ENCODE results near the gene SPOPL.
"Not testable (repeated sequence)": the region's sequence is repeated elsewhere in the genome, so short reads cannot be mapped to it uniquely, and the experiment has no call there.

SPOPL gene

GRCh38 chr2:138495384-138495783 lies 6.2 kb upstream of the SPOPL start:
- no peak for DNase-seq

GRCh38 chr2:138496096-138496651 lies 5.4 kb upstream of the SPOPL start:
- no peak for DNase-seq

DNA sequence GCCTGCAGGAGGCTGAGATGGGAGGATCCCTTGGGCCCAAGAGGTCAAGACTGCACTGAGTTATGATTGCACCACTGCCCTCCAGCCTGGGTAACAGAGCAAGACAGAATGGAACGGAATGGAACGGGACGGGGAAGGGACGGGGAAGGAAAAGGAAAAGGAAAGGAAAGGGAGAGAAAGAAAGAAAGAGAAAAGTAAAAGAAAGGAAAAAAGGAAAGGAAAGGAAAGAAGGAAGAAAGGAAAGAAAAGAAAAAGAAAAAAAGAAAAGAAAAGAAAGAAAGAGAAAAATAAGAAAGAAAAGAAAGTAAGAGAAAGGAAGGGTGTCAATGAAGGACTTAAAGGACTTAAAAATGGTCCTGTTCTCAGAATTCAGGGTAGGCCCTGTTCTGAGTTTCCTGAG lies 4.3 kb upstream of the SPOPL start:
- no peak for DNase-seq

DNA sequence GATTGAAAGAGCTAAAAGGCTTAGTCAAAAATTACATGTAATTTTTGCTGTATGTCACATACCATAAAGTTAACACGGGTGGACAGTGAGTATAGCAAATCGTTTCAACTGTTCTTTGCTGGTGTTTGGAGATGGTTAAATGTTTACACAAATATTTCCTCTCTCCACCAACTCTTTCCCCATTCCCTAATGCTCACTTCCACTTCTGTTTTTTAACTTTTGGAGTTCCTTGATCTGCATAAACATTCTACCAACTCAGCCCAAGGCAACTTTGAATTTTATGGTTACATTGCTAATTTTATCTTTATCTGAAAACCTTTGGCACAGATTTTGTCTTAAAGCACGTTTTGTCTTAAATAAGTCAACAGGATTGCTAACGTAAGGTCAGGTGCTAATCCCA lies 1.9 kb upstream of the SPOPL start:
- DNase-seq = no peak

DNA sequence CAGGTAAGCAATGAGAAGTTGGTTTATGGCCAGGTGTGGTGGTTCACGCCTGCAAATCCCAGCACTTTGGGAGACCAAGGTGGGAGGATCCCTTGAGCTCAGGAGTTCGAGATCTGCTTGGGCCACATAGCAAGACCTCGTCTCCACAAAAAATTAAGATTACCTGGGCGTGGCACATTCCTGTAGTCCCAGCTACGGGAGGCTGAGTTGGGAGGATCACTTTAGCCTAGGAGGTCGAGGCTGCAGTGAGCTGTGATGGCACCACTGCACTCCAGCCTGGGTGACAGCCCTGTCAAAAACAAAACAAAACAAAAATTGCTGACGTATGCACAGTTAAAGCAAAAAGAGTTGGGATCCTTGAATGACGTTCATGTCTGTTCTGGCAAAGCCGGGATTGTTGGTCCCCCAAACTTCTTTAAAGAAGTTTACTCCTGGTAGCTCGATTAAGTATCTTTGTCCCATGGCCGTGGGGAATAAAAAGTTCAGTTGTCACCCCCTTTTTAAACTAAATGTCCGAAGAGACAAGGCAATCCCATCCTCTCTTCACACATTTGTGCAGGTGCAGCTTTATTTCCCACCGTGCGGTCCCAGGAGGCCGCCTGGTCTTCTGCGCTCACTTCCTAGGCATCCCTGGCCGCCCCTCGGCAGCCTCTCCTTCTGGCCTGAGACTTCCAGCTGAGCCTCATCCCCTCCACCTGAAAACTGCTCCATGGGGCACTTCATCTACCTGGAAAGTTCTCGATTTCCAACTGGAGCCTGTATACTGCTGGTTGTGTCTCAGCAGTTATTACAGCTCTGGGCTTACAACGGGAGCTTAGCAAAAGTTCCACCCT lies 762 bp upstream of the SPOPL start:
- no peak for DNase-seq

GRCh38 chr2:138502255-138503086 lies 901 bp downstream of the SPOPL start:
- no peak for DNase-seq

DNA sequence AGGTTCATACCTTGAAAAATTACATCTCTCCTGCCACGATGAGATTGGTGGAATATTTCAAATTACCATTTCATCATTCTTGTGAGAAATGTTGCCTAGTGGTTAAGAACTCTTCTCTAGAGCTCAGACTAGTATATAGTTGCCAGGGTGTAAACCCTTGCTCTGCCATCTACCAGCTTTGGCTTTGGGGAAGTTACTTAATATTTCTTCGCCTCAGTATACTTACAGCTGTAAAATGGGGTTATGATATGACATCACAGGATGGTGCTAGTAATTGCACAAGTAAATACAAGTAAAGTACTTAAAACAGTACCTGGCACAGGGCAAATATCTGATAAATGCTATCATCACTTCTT lies 1.5 kb downstream of the SPOPL start:
- DNase-seq = no peak

GRCh38 chr2:138503652-138504051 lies 2.1 kb downstream of the SPOPL start:
- no peak for DNase-seq

DNA sequence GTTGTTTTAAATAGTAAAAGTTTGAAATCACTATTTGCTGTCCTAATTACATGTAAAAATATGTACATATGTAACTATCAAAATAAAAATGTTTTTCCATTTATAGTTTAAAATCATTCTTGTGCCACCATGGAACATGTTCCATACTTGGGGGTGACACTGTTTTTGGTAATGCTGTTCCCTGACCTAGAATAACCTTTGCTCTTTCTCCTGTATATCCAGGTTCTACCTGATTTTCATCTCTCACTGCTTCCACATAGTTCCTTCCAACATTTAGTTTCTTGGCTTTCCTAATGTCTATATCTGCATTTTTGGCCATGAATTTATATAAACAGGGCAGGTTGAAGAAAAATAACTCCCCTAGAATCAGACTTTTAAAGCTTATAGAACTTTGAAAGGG lies 2.5 kb downstream of the SPOPL start:
- no peak for DNase-seq

DNA sequence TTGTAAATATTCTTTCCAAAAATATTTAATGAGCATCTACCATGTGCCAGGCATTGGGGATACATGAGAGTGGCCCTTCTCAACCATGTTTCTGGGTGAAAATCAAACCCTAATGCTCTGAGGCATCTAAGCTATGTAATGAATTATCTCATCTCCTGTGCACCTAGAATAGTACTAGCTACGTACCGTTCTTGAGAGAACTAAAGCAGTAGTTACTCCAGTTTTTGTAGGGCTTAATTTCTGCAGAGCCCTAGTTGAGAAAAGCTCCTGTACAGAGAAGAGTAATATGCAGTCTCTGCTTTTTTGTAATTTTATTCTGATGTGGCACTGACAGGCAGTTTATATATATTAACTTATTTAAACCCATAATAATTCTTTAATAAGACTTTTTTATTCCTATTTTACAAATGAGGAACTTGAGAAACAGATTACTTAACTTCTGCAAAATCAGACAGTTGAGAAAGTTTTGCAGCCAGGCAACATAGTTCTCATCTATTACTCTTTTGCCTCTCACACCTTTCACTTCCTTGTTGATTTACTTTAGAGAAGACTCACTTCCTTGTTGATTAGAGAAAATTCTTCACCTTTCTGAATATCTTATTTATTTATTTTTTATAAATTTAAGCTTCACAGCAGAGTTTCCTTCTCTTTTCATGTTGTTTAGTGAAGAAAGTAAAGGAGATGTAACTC lies 3.1 kb downstream of the SPOPL start:
- no peak for DNase-seq

- DNase-seq = no peak
These were observed 5.7 kb downstream of the SPOPL start for GRCh38 chr2:138507267-138507666.

GRCh38 chr2:138510319-138510718 lies 8.7 kb downstream of the SPOPL start:
- DNase-seq = no peak

GRCh38 chr2:138512672-138513071 lies 11.1 kb downstream of the SPOPL start:
- no peak for DNase-seq

DNA sequence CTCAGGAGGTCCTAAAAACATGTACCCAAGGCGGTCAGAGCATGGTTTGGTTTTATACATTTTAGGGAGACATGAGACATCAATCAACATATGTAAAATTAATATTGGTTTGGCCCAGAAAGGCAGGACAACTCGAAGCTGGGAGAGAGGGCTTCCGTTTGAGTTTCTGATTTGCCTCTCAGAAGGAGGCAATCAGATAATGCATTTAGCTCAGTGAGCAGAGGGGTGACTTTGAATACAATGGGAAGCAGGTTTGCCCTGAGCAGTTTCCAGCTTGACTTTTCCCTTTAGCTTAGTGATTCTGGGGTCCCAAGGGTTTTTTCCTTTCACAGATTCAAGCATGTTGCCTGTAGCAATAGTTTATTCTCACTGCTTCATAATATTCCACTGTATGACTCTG lies 12.6 kb downstream of the SPOPL start:
- DNase-seq = no peak

DNA sequence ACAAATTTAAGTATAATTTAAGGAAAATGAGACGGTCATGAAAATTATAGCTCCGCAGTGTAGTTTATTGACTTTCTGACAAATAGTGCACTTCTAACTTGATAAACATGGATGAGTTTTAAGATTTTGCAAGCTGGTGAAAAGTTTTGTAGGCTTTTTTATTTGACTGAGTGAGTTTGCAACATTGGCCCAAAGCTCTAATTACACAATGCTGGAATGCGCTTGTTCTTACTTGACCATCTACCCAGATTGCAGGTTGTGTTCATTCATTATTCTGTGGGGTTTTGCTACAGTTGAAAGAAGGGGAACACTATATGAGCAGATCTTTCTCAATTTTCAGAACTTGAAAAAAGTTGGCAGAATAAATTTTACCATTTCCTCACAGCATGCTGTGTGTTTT lies 13.5 kb downstream of the SPOPL start:
- no peak for DNase-seq

DNA sequence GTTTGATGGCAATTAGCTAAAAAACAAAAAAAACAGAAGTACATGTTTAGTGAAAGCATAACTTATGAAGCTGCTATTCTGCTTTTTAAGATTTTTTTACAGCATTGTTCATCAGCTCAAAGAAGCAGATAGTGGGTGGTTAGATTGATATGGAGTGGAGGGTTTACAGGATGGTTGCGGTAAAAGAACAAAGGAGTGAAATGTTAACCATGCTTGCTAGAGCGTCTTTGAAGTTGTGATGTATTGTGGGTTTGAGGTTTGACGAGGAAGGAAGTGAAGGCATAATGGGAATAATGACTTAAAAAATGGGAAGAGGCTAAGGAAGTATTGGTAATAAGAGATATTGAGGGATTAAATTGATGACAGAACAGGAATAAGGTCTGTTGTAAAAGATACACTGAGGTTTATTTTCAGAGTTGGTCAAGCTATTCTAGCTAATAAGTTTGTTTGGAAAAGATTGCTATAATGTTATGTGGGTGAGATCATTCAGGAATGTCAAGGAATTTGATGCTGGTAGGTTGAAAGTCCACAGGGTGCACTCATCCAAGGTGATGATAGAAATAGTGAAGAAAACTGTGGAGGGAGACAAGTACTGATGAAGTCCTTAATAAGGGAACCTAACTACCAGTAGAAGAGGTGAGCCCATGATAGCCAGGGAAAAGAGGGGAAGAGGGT lies 14.6 kb downstream of the SPOPL start:
- DNase-seq = no peak

GRCh38 chr2:138518860-138519259 lies 17.3 kb downstream of the SPOPL start:
- no peak for DNase-seq

DNA sequence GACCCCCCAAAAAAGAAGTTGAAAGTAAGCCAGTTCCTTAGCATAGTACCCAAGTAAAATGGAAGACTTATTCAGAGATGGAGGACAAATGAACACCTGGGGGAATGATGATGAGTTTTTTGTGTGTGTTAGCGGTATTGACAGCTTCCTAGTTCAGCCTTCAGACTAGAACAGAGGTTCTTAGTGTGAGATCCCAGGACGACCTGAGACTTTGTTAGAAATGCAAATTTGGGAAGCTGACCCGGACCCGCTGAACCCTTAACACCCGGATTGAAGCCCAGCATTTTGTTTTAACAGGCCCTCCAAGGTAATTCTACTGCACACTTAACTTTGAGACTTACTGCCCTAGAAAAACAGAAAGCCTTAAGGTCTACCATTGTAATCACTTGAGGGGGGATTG lies 20.3 kb downstream of the SPOPL start:
- no peak for DNase-seq

- DNase-seq = no peak
These were observed 21.0 kb downstream of the SPOPL start for GRCh38 chr2:138522556-138522955.

DNA sequence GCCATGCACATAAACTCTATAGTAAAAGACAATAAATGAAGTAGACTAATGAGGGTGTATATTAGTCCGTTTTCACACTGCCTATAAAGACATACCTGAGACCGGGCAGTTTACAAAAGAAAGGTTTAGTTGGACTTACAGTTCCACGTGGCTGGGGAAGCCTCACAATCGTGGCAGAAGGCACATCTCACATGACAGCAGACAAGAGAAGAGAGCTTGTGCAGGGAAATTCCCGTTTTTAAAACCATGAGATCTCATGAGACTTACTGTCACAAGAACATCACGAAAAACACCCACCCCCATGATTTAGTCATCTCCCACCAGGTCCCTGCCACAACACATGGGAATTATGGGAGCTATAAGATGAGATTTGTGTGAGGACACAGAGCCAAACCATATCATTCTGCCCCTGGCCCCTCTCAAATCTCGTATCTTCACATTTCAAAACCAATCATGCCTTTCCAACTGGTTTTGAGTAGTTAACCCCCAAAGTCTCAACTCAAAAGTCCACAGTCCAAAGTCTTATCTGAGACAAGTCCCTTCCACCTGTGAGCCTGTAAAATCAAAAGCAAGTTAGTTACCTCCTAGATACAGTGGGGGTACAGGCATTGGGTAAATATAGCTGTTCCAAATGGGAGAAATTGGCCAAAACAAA lies 21.6 kb downstream of the SPOPL start:
- DNase-seq = not testable (repeated sequence)

GRCh38 chr2:138523673-138524042 lies 22.1 kb downstream of the SPOPL start:
- not testable (repeated sequence) for DNase-seq

- DNase-seq = not testable (repeated sequence)
These were observed 22.8 kb downstream of the SPOPL start for GRCh38 chr2:138524353-138524752.
